Endodermal cell (in vitro differentiated cells): Measurements from ENCODE around the gene AKAP6. TPM values are rescaled to one million over a fixed set of nuclear protein-coding genes. Genes with fewer than 3 reads are reported as not detected.

Experiments used
- DNase-seq: peaks from one replicate; pipeline ENCODE4 v3.0.0-alpha.2; 2017
- H3K27ac ChIP-seq: 2 replicates; pipeline ENCODE4 v1.5.1; 2013; ENCODE audit warnings: mild to moderate bottlenecking, low read depth, low read length, moderate library complexity
- H3K27me3 ChIP-seq: 2 replicates; pipeline ENCODE4 v1.6.1; 2013; ENCODE audit warnings: mild to moderate bottlenecking, low read length, moderate library complexity; ENCODE audit not compliant: insufficient read depth, control insufficient read depth, poor library complexity, severe bottlenecking
- H3K36me3 ChIP-seq: 2 replicates; pipeline ENCODE4 v1.7.0; 2013; ENCODE audit warnings: mild to moderate bottlenecking, low read length, moderate library complexity; ENCODE audit not compliant: control insufficient read depth, insufficient read depth
- H3K4me1 ChIP-seq: one replicate; pipeline ENCODE4 v1.7.0; 2013; ENCODE audit warnings: low read length; ENCODE audit not compliant: control insufficient read depth, insufficient read depth
- H3K4me3 ChIP-seq: 2 replicates; pipeline ENCODE4 v1.5.1; 2013; ENCODE audit warnings: mild to moderate bottlenecking, low read length, moderate library complexity
- H3K9ac ChIP-seq: 2 replicates; pipeline ENCODE4 v1.6.1; 2013; ENCODE audit warnings: mild to moderate bottlenecking, low read length, moderate library complexity; ENCODE audit not compliant: poor library complexity, severe bottlenecking; ENCODE audit errors: extremely low read depth
- H3K9me3 ChIP-seq: 2 replicates; pipeline ENCODE4 v1.6.1; 2013; ENCODE audit warnings: mild to moderate bottlenecking, low read length, moderate library complexity; ENCODE audit not compliant: control insufficient read depth
- H3K27ac Mint-ChIP-seq: 2 replicates; pipeline ENCODE4 v1.8.0; 2020; ENCODE audit warnings: mixed read lengths
- H3K27me3 Mint-ChIP-seq: 2 replicates; pipeline ENCODE4 v1.8.0; 2021; ENCODE audit warnings: mild to moderate bottlenecking, mixed read lengths; ENCODE audit not compliant: insufficient read depth
- H3K36me3 Mint-ChIP-seq: 2 replicates; pipeline ENCODE4 v1.8.0; 2020; ENCODE audit warnings: low read depth, mixed read lengths
- H3K4me1 Mint-ChIP-seq: 2 replicates; pipeline ENCODE4 v1.8.0; 2020; ENCODE audit warnings: mixed read lengths
- H3K4me3 Mint-ChIP-seq: 2 replicates; pipeline ENCODE4 v1.8.0; 2020; ENCODE audit warnings: mild to moderate bottlenecking, moderate library complexity, mixed read lengths
- H3K9me3 Mint-ChIP-seq: 2 replicates; pipeline ENCODE4 v1.8.0; 2020; ENCODE audit warnings: mild to moderate bottlenecking, mixed read lengths
- CTCF ChIP-seq: fragments of 200-600 bp; sonication (generic); conservative IDR thresholded peaks from 2 replicates; pipeline ENCODE4 v1.5.0; 2021; ENCODE audit warnings: antibody characterized with exemption, mild to moderate bottlenecking
- WGBS, 2 experiments: methylation state at CpG; one replicate each; pipeline versions ENCODE4 v1.1.5 to v1.1.7; 2013; ENCODE audit warnings: missing lambda C conversion rate in 2 of 2, mixed read lengths in 1 of 2; ENCODE audit not compliant: insufficient coverage in 1 of 2, insufficient read length in 1 of 2; 5-methylcytosine and 5-hydroxymethylcytosine counted together
- total RNA-seq, 2 donors: library from RNA; stranded (reverse); fragmentation: NEBNext Ultra II Directional in 1 of 2; extraction: Animal tissue kit (Norgen Biotek cat#: 25700) in 1 of 2; gene quantifications; 2 replicates in 1 of 2; 3 replicates in 1 of 2; pipeline ENCODE4 v1.2.1, GENCODE V29; 2021

AKAP6 gene
- total RNA-seq, 2 donors from 2014 or later = 4.3 to 5.0 TPM

- H3K36me3 Mint-ChIP-seq = no peaks in the 10 kb centered on the region
- peaks cover 8% of the 10 kb centered on the region for H3K9me3 Mint-ChIP-seq
- Histone ChIP-seq H3K27ac (no peak overlapping the region), H3K4me3 (no peak overlapping the region), H3K9me3 (peaks cover 7% of the 10 kb centered on the region), H3K27me3 (no peaks in the 10 kb centered on the region), H3K4me1 (no peaks in the 10 kb centered on the region), H3K36me3 (no peaks in the 10 kb centered on the region), H3K9ac (no peak overlapping the region)
- no peak overlapping the region for H3K4me3 Mint-ChIP-seq
- no peak overlapping the region for H3K27ac Mint-ChIP-seq
- TF ChIP-seq CTCF = no peak
- no peaks in the 10 kb centered on the region for H3K27me3 Mint-ChIP-seq
- WGBS, 2 experiments = 33 to 72% methylated on average over 1 to 2 of the region's 3 CpGs
- peaks cover 5% of the 10 kb centered on the region for H3K4me1 Mint-ChIP-seq
- no peak for DNase-seq
These were observed 293.6 kb downstream of the AKAP6 start for GRCh38 chr14:32622742-32623141.

- Histone ChIP-seq H3K4me3 (no peak overlapping the region), H3K9me3 (peaks cover 3% of the 10 kb centered on the region), H3K9ac (no peak overlapping the region), H3K4me1 (no peaks in the 10 kb centered on the region), H3K36me3 (no peaks in the 10 kb centered on the region), H3K27ac (no peak overlapping the region), H3K27me3 (no peaks in the 10 kb centered on the region)
- Mint-ChIP-seq H3K9me3 (peaks cover 8% of the 10 kb centered on the region), H3K4me3 (no peak overlapping the region), H3K27ac (no peak overlapping the region), H3K27me3 (no peaks in the 10 kb centered on the region), H3K36me3 (no peaks in the 10 kb centered on the region), H3K4me1 (peaks cover 8% of the 10 kb centered on the region)
- no peak for DNase-seq
- TF ChIP-seq CTCF = no peak
- 84 to 96% methylated on average over 3 to 4 of the region's 4 CpGs for WGBS, 2 experiments
These were observed 294.4 kb downstream of the AKAP6 start for GRCh38 chr14:32623300-32624093.

GRCh38 chr14:32625211-32625610 is 296.1 kb downstream of the AKAP6 start:
- Mint-ChIP-seq H3K4me3 (no peak overlapping the region), H3K27ac (no peak overlapping the region), H3K36me3 (no peaks in the 10 kb centered on the region), H3K27me3 (no peaks in the 10 kb centered on the region), H3K9me3 (no peaks in the 10 kb centered on the region), H3K4me1 (peaks cover 8% of the 10 kb centered on the region)
- no peaks in the 10 kb centered on the region for H3K4me1 ChIP-seq
- H3K36me3 ChIP-seq = no peaks in the 10 kb centered on the region
- no peaks in the 10 kb centered on the region for H3K9me3 ChIP-seq
- no peak for DNase-seq
- H3K4me3 ChIP-seq = no peak overlapping the region
- TF ChIP-seq CTCF = no peak
- H3K27ac ChIP-seq = no peak overlapping the region
- 100% methylated on average over 1 of the region's 1 CpG; no CpG with 5 or more reads in 1 of the 2 experiments for WGBS, 2 experiments
- no peaks in the 10 kb centered on the region for H3K27me3 ChIP-seq
- H3K9ac ChIP-seq = no peak overlapping the region
